ENCODE data around the gene SAFB2. TPM values are rescaled to one million over a fixed set of nuclear protein-coding genes. Genes with fewer than 3 reads are reported as not detected.

SAFB2 gene
- total and polyA plus RNA-seq, 2 of the 13 experiments (the other 11 are each of a cell fraction or from before 2014, with no cell fraction given) = 11.2 to 31.5 TPM

DNA sequence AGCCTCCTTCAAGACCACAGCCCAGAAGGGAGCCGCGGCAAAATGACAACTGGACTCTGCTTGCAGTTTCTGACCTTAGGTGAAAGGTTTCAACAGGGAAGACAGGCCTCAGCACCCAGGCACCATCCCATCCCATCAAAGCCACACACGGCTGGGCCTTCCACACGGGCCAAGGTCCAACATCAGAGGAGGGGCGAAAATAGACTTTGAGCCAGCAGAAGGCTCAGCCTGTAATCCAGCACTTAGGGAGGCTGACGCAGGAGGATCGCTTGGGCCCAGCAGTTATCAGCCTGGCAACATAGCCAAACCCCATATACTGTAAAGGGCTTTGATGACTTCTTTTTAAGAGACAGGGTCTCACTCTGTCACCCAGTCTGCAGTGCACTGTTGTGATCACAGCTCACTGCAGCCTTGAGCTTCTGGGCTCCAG, 28.0 kb downstream of the SAFB2 start (continued):
- TF ChIP-seq KLF16 (CRISPR knock-in tag; IDR thresholded peaks at IDR 0.05) = peak in 1 of 2 experiments; percentile 65; a peak in 1 of 4 replicates
- TF ChIP-seq, protein P1, sequence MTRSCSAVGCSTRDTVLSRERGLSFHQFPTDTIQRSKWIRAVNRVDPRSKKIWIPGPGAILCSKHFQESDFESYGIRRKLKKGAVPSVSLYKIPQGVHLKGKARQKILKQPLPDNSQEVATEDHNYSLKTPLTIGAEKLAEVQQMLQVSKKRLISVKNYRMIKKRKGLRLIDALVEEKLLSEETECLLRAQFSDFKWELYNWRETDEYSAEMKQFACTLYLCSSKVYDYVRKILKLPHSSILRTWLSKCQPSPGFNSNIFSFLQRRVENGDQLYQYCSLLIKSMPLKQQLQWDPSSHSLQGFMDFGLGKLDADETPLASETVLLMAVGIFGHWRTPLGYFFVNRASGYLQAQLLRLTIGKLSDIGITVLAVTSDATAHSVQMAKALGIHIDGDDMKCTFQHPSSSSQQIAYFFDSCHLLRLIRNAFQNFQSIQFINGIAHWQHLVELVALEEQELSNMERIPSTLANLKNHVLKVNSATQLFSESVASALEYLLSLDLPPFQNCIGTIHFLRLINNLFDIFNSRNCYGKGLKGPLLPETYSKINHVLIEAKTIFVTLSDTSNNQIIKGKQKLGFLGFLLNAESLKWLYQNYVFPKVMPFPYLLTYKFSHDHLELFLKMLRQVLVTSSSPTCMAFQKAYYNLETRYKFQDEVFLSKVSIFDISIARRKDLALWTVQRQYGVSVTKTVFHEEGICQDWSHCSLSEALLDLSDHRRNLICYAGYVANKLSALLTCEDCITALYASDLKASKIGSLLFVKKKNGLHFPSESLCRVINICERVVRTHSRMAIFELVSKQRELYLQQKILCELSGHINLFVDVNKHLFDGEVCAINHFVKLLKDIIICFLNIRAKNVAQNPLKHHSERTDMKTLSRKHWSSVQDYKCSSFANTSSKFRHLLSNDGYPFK (CRISPR knock-in tag; IDR thresholded peaks at IDR 0.05; ENCODE audit: borderline replicate concordance) = no peak
- TF ChIP-seq CCDC6 (CRISPR knock-in tag; IDR thresholded peaks at IDR 0.05) = no peak
- 0 out of 2 replicates have a peak, but pooled peaks have one; percentile 58 for TF ChIP-seq ARNTL (CRISPR knock-in tag; IDR thresholded peaks at IDR 0.05)
- TF ChIP-seq PHF5A (CRISPR knock-in tag; IDR thresholded peaks at IDR 0.05; ENCODE audit: low read depth, unreplicated experiment) = peak; percentile 51
- TF ChIP-seq ZNF205 (CRISPR knock-in tag; IDR thresholded peaks at IDR 0.05) = peak; percentile 48; the same call in 1 of the 2 replicates
- no peak for TF ChIP-seq MBD4 (IDR thresholded peaks at IDR 0.05; ENCODE audit: borderline replicate concordance, low read length)
- 0 out of 2 replicates have a peak, but pooled peaks have one; percentile 60 for TF ChIP-seq KMT2A (CRISPR knock-in tag; IDR thresholded peaks at IDR 0.05)
- peak; percentile 56; the same call in 1 of the 2 replicates for TF ChIP-seq RFXAP (CRISPR knock-in tag; IDR thresholded peaks at IDR 0.05; ENCODE audit: borderline replicate concordance)
- TF ChIP-seq, protein P2, sequence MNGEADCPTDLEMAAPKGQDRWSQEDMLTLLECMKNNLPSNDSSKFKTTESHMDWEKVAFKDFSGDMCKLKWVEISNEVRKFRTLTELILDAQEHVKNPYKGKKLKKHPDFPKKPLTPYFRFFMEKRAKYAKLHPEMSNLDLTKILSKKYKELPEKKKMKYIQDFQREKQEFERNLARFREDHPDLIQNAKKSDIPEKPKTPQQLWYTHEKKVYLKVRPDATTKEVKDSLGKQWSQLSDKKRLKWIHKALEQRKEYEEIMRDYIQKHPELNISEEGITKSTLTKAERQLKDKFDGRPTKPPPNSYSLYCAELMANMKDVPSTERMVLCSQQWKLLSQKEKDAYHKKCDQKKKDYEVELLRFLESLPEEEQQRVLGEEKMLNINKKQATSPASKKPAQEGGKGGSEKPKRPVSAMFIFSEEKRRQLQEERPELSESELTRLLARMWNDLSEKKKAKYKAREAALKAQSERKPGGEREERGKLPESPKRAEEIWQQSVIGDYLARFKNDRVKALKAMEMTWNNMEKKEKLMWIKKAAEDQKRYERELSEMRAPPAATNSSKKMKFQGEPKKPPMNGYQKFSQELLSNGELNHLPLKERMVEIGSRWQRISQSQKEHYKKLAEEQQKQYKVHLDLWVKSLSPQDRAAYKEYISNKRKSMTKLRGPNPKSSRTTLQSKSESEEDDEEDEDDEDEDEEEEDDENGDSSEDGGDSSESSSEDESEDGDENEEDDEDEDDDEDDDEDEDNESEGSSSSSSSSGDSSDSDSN (CRISPR knock-in tag; IDR thresholded peaks at IDR 0.05) = peak; percentile 41; the same call in 1 of the 2 replicates
- peak; percentile 63; the same call in 1 of the 2 replicates for TF ChIP-seq ZNF264 (CRISPR knock-in tag; IDR thresholded peaks at IDR 0.05)
- TF ChIP-seq KLF6 (CRISPR knock-in tag; IDR thresholded peaks at IDR 0.05) = no peak
- peak; percentile 18 for TF ChIP-seq ASH2L (IDR thresholded peaks at IDR 0.05; ENCODE audit: insufficient read length, low read depth, low read length)
- TF ChIP-seq MXD4 (CRISPR knock-in tag; IDR thresholded peaks at IDR 0.05) = peak; percentile 84
- no peak for TF ChIP-seq ZNF891 (CRISPR knock-in tag; IDR thresholded peaks at IDR 0.05)
- TF ChIP-seq KAT8 (CRISPR knock-in tag; IDR thresholded peaks at IDR 0.05) = peak; percentile 67; the same call in 1 of the 2 replicates
- TF ChIP-seq ZNF841 (CRISPR knock-in tag; IDR thresholded peaks at IDR 0.05; ENCODE audit: borderline replicate concordance) = no peak
- TF ChIP-seq ZNF792 (CRISPR knock-in tag; IDR thresholded peaks at IDR 0.05) = peak; percentile 24; the same call in 1 of the 2 replicates
- no peak for TF ChIP-seq ZNF839 (CRISPR knock-in tag; IDR thresholded peaks at IDR 0.05; ENCODE audit: borderline replicate concordance)
- peak; percentile 71 for TF ChIP-seq RXRB (CRISPR knock-in tag; IDR thresholded peaks at IDR 0.05; ENCODE audit: borderline replicate concordance)
- peak; percentile 44 for TF ChIP-seq ZNF883 (CRISPR knock-in tag; IDR thresholded peaks at IDR 0.05; ENCODE audit: not compliant biosample characterization)
- TF ChIP-seq KLF13 (CRISPR knock-in tag; IDR thresholded peaks at IDR 0.05) = no peak
- 0 out of 2 replicates have a peak, but pooled peaks have one; percentile 36 for TF ChIP-seq ZZZ3 (CRISPR knock-in tag; IDR thresholded peaks at IDR 0.05; ENCODE audit: borderline replicate concordance)
- peak; percentile 89; the same call in 1 of the 2 replicates for TF ChIP-seq HDAC2 (CRISPR knock-in tag; IDR thresholded peaks at IDR 0.05)
- peak; percentile 96 for TF ChIP-seq ZFX (CRISPR knock-in tag; IDR thresholded peaks at IDR 0.05; ENCODE audit: low read depth)
- peak; percentile 76 for TF ChIP-seq ZNF441 (CRISPR knock-in tag; IDR thresholded peaks at IDR 0.05; ENCODE audit: borderline replicate concordance)
- no peak for TF ChIP-seq ZNF282 (IDR thresholded peaks at IDR 0.05; ENCODE audit: partially characterized antibody)
- TF ChIP-seq MED13 (CRISPR knock-in tag; IDR thresholded peaks at IDR 0.05) = no peak
